ENCODE results near the gene SNAPC4. TPM values are rescaled to one million over a fixed set of nuclear protein-coding genes. Genes with fewer than 3 reads are reported as not detected.

Gene SNAPC4
- total and polyA plus RNA-seq, 2 experiments from 2014 or later: 6.3 to 10.5 TPM

DNA sequence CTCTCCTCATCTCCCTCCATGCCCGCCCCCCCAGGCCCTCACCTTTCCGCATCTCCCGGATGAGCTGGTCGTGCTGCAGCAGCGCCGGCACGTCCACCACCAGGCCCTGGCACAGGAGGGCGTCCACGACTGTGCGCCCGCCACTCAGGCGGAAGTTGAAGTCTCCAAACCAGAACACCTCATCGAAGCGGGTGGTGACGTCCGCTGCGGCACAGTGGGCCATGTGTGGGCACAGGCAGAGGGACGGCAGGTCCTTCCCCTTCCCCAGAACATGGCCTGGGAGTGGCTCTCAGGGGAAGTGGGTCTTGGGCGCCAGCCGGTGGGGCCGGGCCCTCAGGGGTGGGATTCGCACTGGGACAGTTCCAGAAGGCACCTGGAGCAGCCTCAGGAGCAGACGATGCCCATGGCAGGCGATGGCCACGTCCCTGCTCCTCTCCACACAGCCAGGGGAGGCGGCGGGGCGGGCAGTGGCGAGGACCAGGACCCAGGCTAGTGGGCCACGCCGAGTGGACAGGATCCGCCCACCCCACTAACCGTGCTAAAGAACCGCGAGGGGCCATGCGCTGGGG is 31.9 kb upstream of the SNAPC4 start:
- peaks cover 21% of the 10 kb centered on the region for H3K79me2 ChIP-seq
- over 99% methylated on average over 33 of the region's 36 CpGs for whole genome bisulfite sequencing (ENCODE audit: low lambda C conversion rate, missing lambda C conversion rate)
- no peak overlapping the region for H2AFZ ChIP-seq
- peaks cover 10% of the 10 kb centered on the region for H4K20me1 ChIP-seq (ENCODE audit: insufficient read depth, poor library complexity, severe bottlenecking)
- H3K9me3 ChIP-seq (ENCODE audit: low read depth): no peaks in the 10 kb centered on the region
- H3K4me3 ChIP-seq: no peak overlapping the region
- no peak overlapping the region for H3K4me2 ChIP-seq
- TF ChIP-seq EZH2 (IDR thresholded peaks at IDR 0.05; ENCODE audit: borderline replicate concordance) (no peak), EZH2phosphoT487 (IDR thresholded peaks at IDR 0.05; ENCODE audit: low read depth, severe bottlenecking, unreplicated experiment) (no peak)
- TF ChIP-seq, protein P1, sequence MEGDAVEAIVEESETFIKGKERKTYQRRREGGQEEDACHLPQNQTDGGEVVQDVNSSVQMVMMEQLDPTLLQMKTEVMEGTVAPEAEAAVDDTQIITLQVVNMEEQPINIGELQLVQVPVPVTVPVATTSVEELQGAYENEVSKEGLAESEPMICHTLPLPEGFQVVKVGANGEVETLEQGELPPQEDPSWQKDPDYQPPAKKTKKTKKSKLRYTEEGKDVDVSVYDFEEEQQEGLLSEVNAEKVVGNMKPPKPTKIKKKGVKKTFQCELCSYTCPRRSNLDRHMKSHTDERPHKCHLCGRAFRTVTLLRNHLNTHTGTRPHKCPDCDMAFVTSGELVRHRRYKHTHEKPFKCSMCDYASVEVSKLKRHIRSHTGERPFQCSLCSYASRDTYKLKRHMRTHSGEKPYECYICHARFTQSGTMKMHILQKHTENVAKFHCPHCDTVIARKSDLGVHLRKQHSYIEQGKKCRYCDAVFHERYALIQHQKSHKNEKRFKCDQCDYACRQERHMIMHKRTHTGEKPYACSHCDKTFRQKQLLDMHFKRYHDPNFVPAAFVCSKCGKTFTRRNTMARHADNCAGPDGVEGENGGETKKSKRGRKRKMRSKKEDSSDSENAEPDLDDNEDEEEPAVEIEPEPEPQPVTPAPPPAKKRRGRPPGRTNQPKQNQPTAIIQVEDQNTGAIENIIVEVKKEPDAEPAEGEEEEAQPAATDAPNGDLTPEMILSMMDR (IDR thresholded peaks at IDR 0.05; ENCODE audit: poor library complexity): no peak
- H3K4me1 ChIP-seq (ENCODE audit: insufficient read depth): no peaks in the 10 kb centered on the region
- H3K36me3 ChIP-seq (replicated peaks; ENCODE audit: insufficient read depth, low read depth): no peaks in the 10 kb centered on the region
- H3K27me3 ChIP-seq: no peaks in the 10 kb centered on the region
- no peaks in the 10 kb centered on the region for H3K9me2 ChIP-seq (replicated peaks; ENCODE audit: insufficient read depth)
- DNase-seq (ENCODE audit: low spot score): no peak
- H3K27ac ChIP-seq: no peak overlapping the region

DNA sequence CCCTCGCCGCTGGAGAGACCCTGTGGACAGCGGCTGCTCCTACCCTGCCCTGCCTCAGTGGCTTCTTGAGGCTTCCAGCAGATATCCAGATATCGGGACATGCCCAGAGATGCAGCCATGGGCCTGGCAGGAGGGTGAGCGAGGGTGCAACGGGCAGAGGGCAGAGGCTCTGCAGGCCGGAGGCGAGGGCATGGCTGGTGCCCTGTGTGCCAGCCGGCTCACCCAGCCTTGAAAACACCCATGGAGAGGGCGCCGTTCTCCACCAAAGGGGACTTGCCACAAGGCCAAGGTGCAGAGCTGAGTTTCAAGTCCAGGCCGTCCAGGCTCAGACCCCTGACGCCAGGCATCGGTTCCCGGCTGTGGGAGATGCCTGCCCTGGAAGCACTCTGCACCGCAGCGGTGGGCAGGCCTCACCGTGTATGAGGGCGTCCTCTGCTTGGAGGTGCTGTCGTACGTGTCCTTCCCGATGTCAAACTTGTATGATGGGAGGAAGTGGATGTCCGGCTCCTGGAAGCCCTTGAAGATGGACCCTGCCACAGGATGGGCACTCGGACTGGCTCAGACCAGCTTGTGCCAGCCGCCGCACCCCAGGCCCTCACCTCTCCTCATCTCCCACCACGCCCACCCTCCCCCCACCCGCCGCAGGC is 30.7 kb upstream of the SNAPC4 start:
- WGBS (ENCODE audit: low lambda C conversion rate, missing lambda C conversion rate): 98% methylated on average over 23 of the region's 29 CpGs
- no peak for TF ChIP-seq EZH2 (IDR thresholded peaks at IDR 0.05; ENCODE audit: borderline replicate concordance)
- TF ChIP-seq EZH2phosphoT487 (IDR thresholded peaks at IDR 0.05; ENCODE audit: low read depth, severe bottlenecking, unreplicated experiment): no peak
- TF ChIP-seq, protein P1 (IDR thresholded peaks at IDR 0.05; ENCODE audit: poor library complexity): no peak
- H4K20me1 ChIP-seq (ENCODE audit: insufficient read depth, poor library complexity, severe bottlenecking): no peaks in the 10 kb centered on the region

GRCh38 chr9:136429683-136430491 is 29.9 kb upstream of the SNAPC4 start:
- H3K36me3 ChIP-seq (replicated peaks; ENCODE audit: insufficient read depth, low read depth): no peaks in the 10 kb centered on the region
- no peak overlapping the region for H3K27ac ChIP-seq
- no peaks in the 10 kb centered on the region for H3K27me3 ChIP-seq

More for the DNA sequence above, 30.7 kb upstream of the SNAPC4 start:
- H3K27ac ChIP-seq: no peak overlapping the region
- no peak overlapping the region for H3K4me2 ChIP-seq
- peaks cover 9% of the 10 kb centered on the region for H3K79me2 ChIP-seq
- no peaks in the 10 kb centered on the region for H3K4me1 ChIP-seq (ENCODE audit: insufficient read depth)
- H3K9me3 ChIP-seq (ENCODE audit: low read depth): no peaks in the 10 kb centered on the region
- H3K9me2 ChIP-seq (replicated peaks; ENCODE audit: insufficient read depth): no peaks in the 10 kb centered on the region
- no peak overlapping the region for H3K4me3 ChIP-seq
- no peaks in the 10 kb centered on the region for H3K36me3 ChIP-seq (replicated peaks; ENCODE audit: insufficient read depth, low read depth)
- no peaks in the 10 kb centered on the region for H3K27me3 ChIP-seq
- DNase-seq (ENCODE audit: low spot score): no peak
- no peak overlapping the region for H2AFZ ChIP-seq

More at GRCh38 chr9:136429683-136430491, 29.9 kb upstream of the SNAPC4 start:
- Histone ChIP-seq H3K4me1 (ENCODE audit: insufficient read depth) (no peaks in the 10 kb centered on the region), H3K79me2 (peaks cover 1% of the 10 kb centered on the region), H2AFZ (no peak overlapping the region), H3K4me2 (no peak overlapping the region), H3K9me3 (ENCODE audit: low read depth) (no peaks in the 10 kb centered on the region), H3K9me2 (replicated peaks; ENCODE audit: insufficient read depth) (no peaks in the 10 kb centered on the region), H3K4me3 (no peak overlapping the region), H4K20me1 (ENCODE audit: insufficient read depth, poor library complexity, severe bottlenecking) (no peaks in the 10 kb centered on the region)
- no peak for DNase-seq (ENCODE audit: low spot score)
- TF ChIP-seq EZH2 (IDR thresholded peaks at IDR 0.05; ENCODE audit: borderline replicate concordance) (no peak), EZH2phosphoT487 (IDR thresholded peaks at IDR 0.05; ENCODE audit: low read depth, severe bottlenecking, unreplicated experiment) (no peak)
- TF ChIP-seq, protein P1 (IDR thresholded peaks at IDR 0.05; ENCODE audit: poor library complexity): no peak
- WGBS (ENCODE audit: low lambda C conversion rate, missing lambda C conversion rate): 94% methylated on average over 26 of the region's 32 CpGs

All from hepatocyte (in vitro differentiated cells).